ENCODE data around the gene PPP1R13B.

DNA sequence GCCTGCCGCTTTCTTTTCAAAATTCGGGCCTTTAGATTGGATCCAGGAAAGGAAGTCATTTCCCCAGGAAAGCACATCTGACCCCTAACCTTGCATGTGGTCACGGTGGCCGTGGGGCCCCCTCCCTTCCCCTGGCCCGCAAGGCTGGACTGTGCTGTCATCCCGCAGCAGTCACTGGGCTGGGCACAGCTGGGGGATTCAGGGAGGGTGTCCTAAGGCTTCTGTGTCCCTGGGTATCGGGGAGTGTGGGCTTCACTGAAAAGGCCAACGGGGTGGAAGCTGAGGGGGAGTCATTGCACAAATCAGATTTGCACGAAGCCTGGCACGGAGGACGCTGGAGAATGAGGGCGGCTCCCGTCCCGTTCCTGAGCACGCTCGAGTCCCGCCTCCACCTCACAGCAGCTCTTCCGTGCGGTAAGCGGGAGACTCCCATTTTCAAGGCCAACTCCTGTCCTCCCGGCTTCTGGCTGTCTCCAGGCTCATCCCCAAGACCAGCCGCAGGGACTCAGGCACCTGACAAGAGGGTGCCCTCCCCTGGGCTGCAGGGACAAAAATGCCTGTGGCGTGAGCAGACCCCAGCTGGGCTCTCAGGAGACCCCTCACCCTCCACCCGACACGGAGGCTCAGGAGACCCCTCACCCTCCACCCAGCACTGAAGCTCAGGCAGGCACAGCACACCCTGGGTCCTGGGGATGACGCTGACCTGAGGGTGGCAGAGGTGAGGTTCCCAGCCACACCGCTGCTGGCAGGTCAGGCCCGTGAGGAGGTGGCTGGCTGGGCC lies 141.7 kb downstream of the PPP1R13B start:
- TF ChIP-seq CTCF (IDR thresholded peaks at IDR 0.05; ENCODE audit: low read depth, low read length) (no peak), POLR2A (IDR thresholded peaks at IDR 0.05; ENCODE audit: extremely low read depth, insufficient read length) (no peak), MAX (IDR thresholded peaks at IDR 0.05; ENCODE audit: low read depth, low read length) (no peak), MYC (IDR thresholded peaks at IDR 0.05; ENCODE audit: low read depth, low read length) (no peak)

Data from NB4 (cell line).